KMS-11 (cell line): ENCODE data around the gene DIS3L2.

ENCODE experiments used
- H2AFZ ChIP-seq: fragments of 200-600 bp; sonication (generic); 2 replicates; pipeline ENCODE4 v1.6.1; 2016; ENCODE audit warnings: antibody characterized with exemption, mixed run types, low read depth
- H3K27ac ChIP-seq: fragments of 200-600 bp; sonication (generic); 2 replicates; pipeline ENCODE4 v1.6.1; 2016; ENCODE audit warnings: mild to moderate bottlenecking, mixed run types
- H3K27me3 ChIP-seq: fragments of 200-600 bp; sonication (generic); 2 replicates; pipeline ENCODE4 v1.6.1; 2017; ENCODE audit warnings: mild to moderate bottlenecking, low read depth, mixed run types, moderate library complexity; ENCODE audit not compliant: insufficient read depth
- H3K36me3 ChIP-seq: fragments of 200-600 bp; sonication (generic); 2 replicates; pipeline ENCODE4 v1.6.1; 2017; ENCODE audit warnings: mild to moderate bottlenecking, mixed run types; ENCODE audit not compliant: insufficient read depth
- H3K4me1 ChIP-seq: fragments of 200-600 bp; sonication (generic); 2 replicates; pipeline ENCODE4 v1.6.1; 2016; ENCODE audit warnings: mild to moderate bottlenecking, low read depth, mixed run types; ENCODE audit not compliant: poor library complexity, severe bottlenecking
- H3K4me2 ChIP-seq: fragments of 200-600 bp; sonication (generic); 2 replicates; pipeline ENCODE4 v1.7.0; 2016; ENCODE audit warnings: mild to moderate bottlenecking, mixed run types
- H3K4me3 ChIP-seq: fragments of 200-600 bp; sonication (generic); IDR thresholded peaks from 2 replicates; pipeline ENCODE4 v1.6.1; 2017; ENCODE audit warnings: low read depth, low read length, mixed read lengths; ENCODE audit not compliant: insufficient read depth
- H3K79me2 ChIP-seq: fragments of 200-600 bp; sonication (generic); 2 replicates; pipeline ENCODE4 v1.6.1; 2016; ENCODE audit warnings: low read depth, mixed run types; ENCODE audit not compliant: insufficient read depth
- H3K9ac ChIP-seq: fragments of 200-600 bp; sonication (generic); 2 replicates; pipeline ENCODE4 v1.6.1; 2016; ENCODE audit warnings: mild to moderate bottlenecking, mixed run types
- H4K20me1 ChIP-seq: fragments of 200-600 bp; sonication (generic); 2 replicates; pipeline ENCODE4 v1.6.1; 2016; ENCODE audit warnings: mild to moderate bottlenecking, mixed run types; ENCODE audit not compliant: insufficient read depth
- TF ChIP-seq, protein P1 (sequence below): fragments of 200-600 bp; sonication (generic); conservative IDR thresholded peaks from 2 replicates; pipeline ENCODE4 v1.6.1; 2017; ENCODE audit warnings: low read depth, mild to moderate bottlenecking, antibody characterized with exemption, low read length, moderate library complexity, mixed read lengths

The DIS3L2 gene

GRCh38 chr2:231919341-231920035, 42.0 kb upstream of the DIS3L2 start:
- H3K27me3 ChIP-seq: peaks cover 3% of the 10 kb centered on the region; the same call in 1 of the 2 replicates
- no peak overlapping the region for H3K27ac ChIP-seq
- H3K4me2 ChIP-seq: no peak overlapping the region
- no peak overlapping the region for H3K9ac ChIP-seq
- H4K20me1 ChIP-seq: no peaks in the 10 kb centered on the region
- no peak overlapping the region for H2AFZ ChIP-seq
- H3K4me1 ChIP-seq: no peaks in the 10 kb centered on the region
- no peaks in the 10 kb centered on the region for H3K79me2 ChIP-seq
- no peaks in the 10 kb centered on the region for H3K36me3 ChIP-seq
- no peak overlapping the region for H3K4me3 ChIP-seq
- TF ChIP-seq, protein P1, sequence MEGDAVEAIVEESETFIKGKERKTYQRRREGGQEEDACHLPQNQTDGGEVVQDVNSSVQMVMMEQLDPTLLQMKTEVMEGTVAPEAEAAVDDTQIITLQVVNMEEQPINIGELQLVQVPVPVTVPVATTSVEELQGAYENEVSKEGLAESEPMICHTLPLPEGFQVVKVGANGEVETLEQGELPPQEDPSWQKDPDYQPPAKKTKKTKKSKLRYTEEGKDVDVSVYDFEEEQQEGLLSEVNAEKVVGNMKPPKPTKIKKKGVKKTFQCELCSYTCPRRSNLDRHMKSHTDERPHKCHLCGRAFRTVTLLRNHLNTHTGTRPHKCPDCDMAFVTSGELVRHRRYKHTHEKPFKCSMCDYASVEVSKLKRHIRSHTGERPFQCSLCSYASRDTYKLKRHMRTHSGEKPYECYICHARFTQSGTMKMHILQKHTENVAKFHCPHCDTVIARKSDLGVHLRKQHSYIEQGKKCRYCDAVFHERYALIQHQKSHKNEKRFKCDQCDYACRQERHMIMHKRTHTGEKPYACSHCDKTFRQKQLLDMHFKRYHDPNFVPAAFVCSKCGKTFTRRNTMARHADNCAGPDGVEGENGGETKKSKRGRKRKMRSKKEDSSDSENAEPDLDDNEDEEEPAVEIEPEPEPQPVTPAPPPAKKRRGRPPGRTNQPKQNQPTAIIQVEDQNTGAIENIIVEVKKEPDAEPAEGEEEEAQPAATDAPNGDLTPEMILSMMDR: no peak

DNA sequence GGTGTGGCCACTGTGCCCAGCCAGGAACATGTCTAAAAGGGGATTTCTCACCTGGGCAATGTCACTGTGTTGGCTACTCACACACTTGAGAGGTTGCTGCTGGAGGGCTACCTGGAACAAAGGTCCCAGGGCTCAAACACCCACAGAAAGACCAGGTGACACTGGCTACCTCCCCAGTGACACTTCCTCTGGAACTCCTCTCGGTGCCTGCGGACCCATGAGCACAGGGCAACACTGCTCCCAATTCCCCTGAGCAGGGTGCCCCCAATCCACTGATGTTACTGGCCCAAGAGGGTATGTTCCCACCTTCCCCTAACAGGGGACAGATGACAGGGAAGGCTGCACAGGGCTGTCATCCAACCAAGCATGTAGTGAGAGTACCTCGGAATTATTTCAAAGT, 41.1 kb upstream of the DIS3L2 start:
- TF ChIP-seq, protein P1: no peak
- Histone ChIP-seq H3K79me2 (no peaks in the 10 kb centered on the region), H2AFZ (no peak overlapping the region), H3K4me1 (no peaks in the 10 kb centered on the region), H3K27me3 (peaks cover 6% of the 10 kb centered on the region; the same call in 1 of the 2 replicates), H3K27ac (no peak overlapping the region), H4K20me1 (no peaks in the 10 kb centered on the region), H3K4me2 (no peak overlapping the region), H3K4me3 (no peak overlapping the region), H3K9ac (no peak overlapping the region), H3K36me3 (no peaks in the 10 kb centered on the region)

- Histone ChIP-seq H3K27me3 (peaks cover 6% of the 10 kb centered on the region; the same call in 1 of the 2 replicates), H3K4me2 (no peak overlapping the region), H3K4me1 (no peaks in the 10 kb centered on the region), H3K27ac (no peak overlapping the region), H2AFZ (no peak overlapping the region), H3K9ac (no peak overlapping the region), H4K20me1 (no peaks in the 10 kb centered on the region), H3K79me2 (no peaks in the 10 kb centered on the region), H3K4me3 (no peak overlapping the region), H3K36me3 (no peaks in the 10 kb centered on the region)
- TF ChIP-seq, protein P1: no peak
Measured at GRCh38 chr2:231920795-231921194, 40.7 kb upstream of the DIS3L2 start.

GRCh38 chr2:231922311-231923009, 39.1 kb upstream of the DIS3L2 start:
- H3K9ac ChIP-seq: no peak overlapping the region
- no peaks in the 10 kb centered on the region for H4K20me1 ChIP-seq
- peaks cover 8% of the 10 kb centered on the region; the same call in 1 of the 2 replicates for H3K27me3 ChIP-seq
- no peaks in the 10 kb centered on the region for H3K79me2 ChIP-seq
- no peak overlapping the region for H3K4me2 ChIP-seq
- no peaks in the 10 kb centered on the region for H3K36me3 ChIP-seq
- H3K4me3 ChIP-seq: no peak overlapping the region
- no peaks in the 10 kb centered on the region for H3K4me1 ChIP-seq
- no peak overlapping the region for H3K27ac ChIP-seq
- no peak overlapping the region for H2AFZ ChIP-seq
- TF ChIP-seq, protein P1: no peak
